SIG-M5 treated with dmso at 0.1 percent for 504 hours (cell line): ENCODE measurements around the gene TOP3A.
"Not testable (repeated sequence)": the region's sequence is repeated elsewhere in the genome, so short reads cannot be mapped to it uniquely, and the experiment has no call there.

Source experiments
- DNase-seq: peaks from one replicate; lab custom pipeline; 2025; ENCODE audit not compliant: unreplicated experiment; lab: John Stamatoyannopoulos, UW

The TOP3A gene

DNA sequence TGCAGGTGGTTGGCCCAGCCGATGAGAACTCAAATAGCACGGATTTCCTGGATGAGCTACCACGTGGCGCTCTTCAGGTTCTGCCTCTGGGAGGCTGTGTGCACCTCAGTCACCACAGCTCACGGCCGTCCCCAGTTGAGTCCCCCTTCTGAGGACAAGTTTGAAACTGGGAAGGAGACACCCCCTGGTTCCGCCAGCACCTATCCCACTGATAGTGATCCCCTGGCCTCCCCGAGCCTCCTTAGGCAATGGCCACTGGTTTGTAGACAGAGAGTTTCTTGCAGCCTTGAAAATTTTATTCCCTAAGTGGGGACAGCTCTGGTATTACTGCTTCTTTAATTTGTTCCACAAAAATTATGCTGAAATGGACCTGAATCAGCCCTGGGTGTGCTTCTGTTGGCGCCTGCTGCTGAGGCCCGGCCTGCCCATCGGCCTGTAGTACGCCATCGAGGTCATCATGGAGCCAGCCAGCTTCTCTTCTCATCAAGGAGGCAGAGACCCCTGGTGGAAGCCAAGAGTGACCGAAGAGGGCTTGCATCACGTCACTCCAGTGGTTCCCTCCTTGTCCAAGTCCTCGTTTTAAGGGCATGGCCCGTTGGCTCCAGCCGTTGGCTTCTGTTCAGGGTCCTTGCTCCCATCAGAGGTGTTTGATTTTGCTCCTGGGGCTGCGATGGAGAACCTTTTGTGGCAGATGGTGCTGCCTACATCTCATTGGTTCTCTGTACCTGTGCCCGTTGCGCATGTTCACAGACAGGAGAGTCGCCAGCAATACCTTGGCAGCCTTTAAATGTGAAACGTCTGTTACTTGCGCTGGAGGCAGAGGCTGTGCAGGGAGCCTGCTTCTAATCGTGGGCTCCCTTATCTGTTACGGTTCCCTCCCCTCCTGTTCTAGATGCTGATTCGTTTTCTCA, 9.6 kb upstream of the TOP3A start:
- no peak for DNase-seq

DNA sequence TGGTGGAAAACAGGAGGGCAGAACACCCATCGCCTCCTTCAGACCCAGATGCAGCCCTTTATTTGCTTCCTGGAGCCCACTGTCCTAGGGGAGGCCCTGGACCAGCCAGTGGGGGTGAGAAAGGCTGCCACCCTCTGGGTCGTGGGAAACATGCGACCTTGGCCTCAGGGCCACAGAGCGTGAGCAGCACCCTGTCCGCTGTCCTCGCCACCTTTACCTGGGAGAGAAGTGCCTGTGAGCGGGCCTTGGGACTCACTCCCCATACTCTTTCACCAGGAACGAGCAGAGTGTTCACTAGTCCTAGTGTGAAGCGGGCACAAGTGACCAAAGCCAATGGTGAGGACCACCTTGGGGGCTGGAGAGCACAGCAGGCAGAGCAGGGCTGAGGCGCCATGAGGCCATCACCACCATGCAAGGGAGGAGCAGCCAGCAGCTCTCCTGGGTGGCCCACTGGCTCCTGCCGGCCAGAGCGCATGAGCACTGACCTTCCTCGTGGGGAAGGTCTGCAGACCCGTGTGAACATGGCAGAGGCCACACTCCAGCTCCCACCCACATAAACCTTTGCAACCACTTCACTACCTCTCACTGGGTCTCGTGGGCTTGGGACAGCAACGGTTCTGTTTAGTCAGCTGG, 8.8 kb upstream of the TOP3A start:
- DNase-seq, result no peak

DNA sequence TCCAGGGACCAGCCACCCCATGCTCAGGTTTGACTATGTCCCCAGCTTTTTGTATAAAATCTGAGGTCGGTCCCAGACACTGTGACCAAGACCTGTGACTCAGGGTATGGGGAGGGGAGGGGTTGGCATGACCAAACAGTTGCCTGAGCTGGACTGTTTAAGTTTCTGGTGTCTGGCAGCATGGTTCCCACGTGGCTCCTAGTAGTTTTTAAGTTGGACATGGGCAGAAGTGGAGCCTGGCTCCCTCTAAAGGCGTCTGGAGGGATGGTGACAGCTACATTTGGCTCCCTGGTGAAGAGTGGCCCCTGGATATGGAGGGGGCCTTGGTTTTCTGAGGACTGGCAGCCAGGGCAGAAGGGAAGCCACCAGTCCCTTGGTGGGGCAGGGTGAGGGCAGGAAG, 8.2 kb upstream of the TOP3A start:
- peak; percentile 13 for DNase-seq

DNA sequence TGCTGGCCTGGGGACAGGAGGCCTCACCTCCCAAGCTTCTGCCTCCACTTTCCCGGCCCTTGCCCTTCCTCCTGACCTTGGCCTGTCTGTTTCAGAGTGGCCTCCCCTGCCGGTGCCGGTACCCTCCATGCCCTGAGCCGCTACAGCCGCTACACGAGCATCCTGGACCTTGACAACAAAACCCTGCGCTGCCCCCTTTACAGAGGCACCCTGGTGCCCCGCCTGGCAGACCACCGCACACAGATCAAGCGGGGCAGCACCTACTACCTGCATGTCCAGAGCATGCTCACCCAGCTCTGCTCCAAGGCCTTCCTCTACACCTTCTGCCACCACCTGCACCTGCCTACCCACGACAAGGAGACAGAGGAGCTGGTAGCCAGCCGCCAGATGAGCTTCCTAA, 7.7 kb upstream of the TOP3A start:
- DNase-seq, result no peak

DNA sequence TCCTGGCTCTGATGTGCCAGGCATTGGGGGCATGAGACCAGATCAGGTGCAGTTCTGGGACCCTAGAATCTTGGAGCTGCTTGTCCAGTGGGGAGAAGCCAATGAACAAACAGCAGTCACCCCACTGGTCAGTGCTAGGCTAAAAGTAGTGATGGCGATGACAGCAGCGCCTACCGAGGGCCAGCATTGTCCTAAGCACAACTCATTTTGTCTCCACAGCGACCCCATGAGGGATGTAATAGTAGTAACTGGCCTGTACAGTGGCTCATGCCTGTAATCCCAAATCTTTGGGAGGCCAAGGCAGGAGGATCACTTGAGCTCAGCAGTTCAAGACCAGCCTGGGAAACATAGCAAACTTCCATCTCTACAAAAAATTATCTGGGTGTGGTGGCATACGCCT, 6.5 kb upstream of the TOP3A start:
- DNase-seq, result no peak

DNA sequence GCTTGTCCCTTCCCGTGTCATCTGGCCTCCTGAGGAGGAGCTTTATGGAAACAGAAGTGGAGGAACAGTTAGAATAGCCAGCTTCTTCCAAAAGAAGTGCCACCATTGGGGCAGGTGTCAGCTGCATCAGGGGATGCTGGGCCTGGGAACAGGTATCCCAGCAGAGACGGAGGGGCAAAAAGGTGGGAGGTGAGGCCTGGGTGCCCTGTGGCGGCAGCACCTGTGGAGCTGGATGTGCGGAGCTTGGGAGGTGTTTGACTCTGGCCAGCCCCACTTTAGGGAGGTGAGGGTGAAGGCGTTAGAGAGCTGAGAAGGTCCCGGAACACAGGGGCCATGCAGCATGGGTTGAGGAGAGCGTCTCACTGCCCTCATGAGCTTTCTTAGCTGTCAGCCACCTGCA, 5.5 kb upstream of the TOP3A start:
- no peak for DNase-seq

DNA sequence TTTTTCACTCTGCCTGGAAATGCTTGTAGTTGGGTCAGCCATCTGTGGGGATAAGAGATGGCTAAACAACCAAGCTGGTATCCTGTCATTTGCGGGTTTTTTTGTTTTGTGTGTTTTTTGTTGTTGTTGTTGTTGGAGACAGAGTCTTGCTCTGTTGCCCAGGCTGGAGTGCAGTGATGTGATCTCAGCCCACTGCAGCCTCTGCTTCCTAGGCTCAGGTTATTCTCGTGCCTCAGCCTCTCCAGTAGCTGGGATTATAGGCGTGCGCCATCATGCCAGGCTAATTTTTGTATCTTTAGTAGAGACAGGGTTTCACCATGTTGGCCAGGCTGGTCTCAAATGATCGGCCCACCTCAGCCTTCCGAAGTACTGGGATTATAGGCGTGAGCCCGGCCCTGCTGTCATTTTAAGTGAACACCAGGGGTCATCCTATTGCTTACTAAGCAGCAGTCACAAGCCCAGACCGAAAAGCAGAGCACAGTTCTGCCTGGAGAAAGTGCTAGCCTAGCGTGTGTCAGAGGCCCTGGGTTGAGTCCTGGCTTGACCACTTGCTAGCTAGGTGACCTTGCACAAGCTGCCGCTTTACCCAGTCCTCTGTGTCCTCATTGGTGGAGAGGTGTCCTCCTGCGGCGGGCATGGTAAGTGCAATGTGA, 4.9 kb upstream of the TOP3A start:
- peak; percentile 67 for DNase-seq

DNA sequence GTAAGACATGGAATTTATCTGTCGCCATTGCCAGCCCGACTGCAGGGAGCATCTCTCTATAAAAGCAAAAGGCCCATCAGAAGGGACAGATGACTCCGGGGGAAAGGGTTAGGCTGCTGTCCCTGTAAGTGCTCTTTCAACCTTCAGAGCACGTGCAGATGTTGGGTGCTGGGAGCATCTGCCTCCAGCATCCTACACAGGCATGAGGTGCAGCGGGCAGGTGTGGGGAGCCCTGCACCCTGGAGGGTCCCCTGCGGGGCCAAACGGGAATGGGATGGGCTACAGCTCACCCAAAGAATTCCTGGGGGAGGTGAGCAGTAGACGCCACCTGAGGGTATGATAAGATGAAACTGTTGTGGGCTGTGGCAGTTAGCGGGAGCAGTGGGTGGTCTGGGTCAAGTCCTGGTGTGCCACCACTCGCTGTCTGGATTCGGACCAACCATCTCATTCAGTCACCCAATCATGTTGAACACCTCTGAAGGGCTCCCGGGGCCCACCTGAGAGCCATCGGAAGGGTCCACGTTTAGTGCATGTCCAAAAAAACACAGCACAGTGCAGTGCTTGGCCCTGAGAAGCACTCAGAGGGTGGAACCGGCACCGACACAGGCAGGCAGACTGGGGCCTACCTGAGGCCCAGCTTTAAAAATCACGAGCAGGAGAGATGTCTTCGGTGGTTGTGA, 4.1 kb upstream of the TOP3A start:
- no peak for DNase-seq

DNA sequence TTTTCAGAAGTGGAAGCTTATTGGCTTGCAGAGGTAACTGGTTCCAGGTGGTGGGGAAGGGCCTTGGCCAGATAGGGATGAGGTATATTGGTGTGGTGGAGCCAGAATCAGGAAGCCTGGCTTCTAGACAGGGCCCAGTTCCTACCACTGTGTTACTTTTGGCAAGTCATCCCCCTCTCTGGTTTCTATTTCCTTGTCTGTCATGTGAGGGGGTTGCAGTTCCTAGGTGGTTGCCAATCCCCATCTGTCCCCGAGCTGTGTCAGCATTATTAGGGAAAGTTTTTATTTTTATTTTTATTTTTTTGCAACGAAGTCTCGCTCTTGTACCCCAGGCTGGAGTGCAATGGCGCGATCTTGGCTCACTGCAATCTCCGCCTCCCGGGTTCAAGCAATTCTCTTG, 3.3 kb upstream of the TOP3A start:
- peak; percentile 27 for DNase-seq

DNA sequence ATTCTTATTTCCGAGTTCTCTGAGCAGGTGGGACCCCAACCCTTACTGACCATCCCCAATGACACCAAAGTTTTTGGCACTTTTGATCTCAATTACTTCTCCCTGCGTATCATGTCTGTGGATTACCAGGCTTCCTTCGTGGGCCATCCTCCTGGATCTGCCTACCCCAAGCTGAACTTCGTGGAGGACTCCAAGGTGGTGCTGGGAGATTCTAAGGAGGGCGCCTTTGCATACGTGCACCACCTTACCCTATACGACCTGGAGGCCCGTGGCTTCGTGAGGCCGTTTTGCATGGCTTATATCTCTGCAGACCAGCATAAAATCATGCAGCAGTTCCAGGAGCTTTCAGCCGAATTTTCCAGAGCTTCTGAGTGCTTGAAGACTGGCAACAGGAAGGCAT, 1.2 kb upstream of the TOP3A start:
- DNase-seq, result no peak

DNA sequence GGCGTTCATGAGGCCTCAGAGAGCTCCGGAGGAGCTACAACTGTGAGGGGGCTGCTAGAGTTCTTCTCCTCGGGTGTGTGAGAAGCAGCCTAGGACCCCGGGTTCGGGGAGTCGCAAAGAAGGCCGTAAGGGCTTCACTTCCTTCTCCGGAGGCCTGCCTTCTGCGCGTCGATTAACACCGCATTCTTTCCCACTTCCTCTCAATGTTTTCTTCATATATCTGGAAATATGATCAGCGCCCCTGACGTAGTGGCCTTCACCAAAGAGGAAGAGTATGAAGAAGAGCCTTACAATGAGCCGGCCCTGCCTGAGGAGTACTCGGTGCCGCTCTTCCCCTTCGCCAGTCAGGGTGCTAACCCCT, 748 bp upstream of the TOP3A start:
- peak; percentile 67 for DNase-seq

DNA sequence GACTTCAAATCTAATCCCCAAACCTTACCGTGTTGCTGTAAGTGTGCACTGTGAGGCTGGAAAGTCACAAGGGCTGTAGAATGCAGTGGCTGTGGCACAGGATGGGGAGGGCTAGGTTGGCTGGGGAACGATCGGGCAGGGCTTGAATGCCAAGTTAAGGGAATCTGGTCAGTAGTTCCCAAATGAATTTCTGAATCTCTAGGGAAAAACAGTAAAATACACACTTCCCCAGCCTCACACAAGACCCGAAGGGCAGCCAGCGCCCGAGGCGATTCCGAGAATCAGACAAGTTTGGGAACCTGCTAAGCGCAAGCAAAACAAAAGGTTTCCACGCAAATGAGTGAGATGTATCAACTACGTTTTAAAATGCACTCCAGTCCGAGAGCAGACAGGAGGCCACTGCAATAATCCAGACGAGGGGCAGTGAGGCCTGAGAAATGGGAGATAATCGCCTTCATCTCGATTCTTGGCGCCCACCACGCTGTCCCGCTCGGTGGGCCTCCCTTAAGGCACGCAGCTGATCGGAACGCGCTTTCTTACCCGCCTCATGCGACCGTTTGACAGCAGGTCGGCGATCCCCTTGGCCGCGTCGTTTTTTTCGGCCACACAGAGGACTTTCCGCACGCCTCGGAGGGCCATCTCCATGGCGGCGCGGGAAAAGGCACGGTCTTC, 599 bp downstream of the TOP3A start:
- no peak for DNase-seq

DNA sequence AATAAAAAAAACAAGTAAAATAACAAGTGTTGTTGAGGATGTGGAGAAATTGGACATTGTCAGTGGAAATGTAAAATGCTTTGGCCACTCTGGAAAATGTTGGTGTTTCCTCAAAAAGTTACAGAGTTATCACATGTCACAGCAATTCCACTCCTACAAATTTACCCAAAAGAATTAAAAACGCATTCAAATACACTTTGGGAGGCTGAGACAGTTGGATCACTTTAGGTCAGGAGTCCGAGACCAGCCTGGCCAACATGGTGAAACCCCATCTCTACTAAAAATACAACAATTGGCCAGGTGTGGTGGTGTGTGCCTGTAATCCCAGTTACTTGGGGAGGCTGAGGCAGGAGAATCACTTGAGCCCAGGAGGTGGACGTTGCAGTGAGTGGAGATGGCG, 5.6 kb downstream of the TOP3A start:
- DNase-seq, result no peak

DNA sequence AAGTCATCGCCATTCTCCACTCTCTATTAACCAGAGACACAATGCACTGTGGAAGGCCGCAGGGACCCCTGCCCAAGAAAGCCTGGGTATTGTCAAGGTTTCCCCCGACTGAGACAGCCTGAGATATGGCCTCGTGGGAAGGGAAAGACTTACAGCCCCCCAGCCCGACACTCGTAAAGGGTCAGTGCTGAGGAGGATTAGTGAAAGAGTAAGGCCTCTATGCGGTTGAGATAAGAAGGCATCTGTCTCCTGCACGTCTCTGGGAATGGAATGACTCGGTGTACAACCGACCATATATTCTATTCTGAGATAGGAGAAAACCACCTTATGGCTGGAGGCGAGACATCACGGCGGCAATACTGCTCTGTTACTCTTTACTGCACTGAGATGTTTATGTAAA, 11.6 kb downstream of the TOP3A start:
- DNase-seq, result not testable (repeated sequence)

DNA sequence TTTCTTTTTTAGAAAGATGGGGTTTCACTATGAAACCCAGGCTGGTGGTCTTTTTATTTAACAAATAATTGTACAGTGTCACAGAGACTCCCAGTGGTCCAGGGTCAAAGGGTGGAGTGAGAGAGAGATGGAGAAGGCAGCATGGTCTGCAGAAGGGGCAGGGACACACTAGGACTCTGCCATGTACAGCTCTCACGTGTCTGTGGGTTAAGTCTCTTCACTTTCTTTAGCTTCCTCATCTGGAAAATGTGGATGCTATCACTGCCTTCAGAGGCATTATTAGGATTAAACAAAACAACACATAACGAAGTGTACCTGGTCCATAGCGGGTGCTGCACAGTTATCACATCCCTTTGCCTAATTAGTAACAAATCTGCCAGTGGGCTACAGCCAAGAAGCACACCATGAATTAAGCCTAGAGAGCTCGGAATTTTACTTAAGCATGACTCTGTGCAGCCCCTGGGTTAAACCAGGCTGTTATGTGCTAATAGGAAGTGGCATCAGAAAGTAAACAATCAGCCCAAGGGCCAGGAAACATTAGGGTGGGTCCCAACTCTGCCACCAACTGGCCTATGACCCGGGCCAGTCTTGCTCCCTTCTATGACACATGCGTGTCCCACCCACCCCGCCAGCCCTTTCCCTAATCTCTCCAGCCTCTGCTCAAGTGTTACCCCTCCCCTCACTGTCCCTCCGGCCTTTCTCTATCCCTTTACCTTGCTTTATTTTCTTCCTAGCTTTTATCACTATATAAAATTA, 13.9 kb downstream of the TOP3A start:
- DNase-seq, result no peak

DNA sequence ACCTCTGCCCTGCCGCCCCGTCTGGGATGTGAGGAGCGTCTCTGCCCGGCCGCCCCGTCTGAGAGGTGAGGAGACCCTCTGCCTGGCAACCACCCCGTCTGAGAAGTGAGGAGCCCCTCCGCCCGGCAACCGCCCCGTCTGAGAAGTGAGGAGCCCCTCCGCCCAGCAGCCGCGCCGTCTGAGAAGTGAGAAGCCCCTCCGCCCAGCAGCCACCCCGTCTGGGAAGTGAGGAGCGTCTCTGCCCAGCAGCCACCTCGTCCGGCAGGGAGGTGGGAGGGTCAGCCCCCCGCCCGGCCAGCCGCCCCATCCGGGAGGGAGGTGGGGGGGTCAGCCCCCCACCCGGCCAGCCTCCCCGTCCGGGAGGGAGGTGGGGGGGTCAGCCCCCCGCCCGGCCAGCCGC, 16.7 kb downstream of the TOP3A start:
- not testable (repeated sequence) for DNase-seq

DNA sequence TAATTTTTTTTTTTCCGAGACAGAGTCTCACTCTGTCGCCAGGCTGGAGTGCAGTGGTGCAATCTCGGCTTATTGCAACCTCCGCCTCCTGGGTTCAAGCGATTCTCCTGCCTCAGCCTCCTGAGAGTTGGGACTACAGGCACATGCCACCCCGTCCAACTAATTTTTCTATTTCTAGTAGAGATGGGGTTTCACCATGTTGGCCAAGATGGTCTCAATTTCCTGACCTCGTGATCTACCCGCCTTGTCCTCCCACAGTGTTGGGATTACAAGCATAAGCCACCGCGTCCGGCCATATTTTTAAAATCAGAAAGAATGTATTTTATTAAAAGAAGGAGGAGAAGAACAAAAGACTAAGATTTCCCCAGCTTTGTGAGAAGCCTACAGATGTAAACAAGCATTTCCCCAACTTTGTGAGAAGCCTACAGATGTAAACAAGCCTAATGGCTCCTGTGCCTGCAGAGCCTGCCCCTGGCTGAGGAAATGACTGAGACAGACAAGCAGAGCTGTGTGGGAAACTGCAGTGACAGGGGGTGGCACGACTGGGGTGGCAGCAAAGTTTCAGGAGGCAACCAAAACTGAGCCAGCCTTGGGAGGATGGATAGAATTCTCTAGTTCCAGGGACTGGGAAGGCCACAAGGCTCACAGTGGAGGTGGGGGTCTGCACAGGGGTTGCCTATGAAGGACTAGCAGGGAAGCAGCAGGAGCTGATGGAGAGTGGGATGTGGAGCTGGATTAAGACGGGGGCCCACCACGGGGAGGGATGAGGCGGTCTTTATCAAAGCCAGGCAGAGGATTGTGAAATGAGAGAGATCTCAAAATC, 22.9 kb downstream of the TOP3A start:
- no peak for DNase-seq

DNA sequence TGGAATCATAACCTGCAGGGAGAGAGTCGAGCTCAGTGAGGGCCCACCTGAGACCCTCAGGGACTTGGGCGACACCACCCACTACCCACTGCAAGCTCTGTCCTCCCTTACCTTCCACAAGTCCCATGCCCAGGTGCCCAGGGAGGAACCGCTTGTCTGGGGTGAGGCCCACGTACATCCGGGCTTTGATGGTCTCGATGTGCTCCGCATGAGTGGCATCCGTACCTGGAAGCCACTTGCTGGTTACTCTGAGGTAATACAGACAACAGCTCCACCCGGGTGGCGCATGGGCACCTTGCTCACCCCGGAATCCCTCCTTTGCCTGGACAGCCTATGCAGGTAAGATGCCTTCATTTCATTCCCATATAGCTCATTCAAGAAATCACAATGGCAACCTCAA, 29.5 kb downstream of the TOP3A start:
- no peak for DNase-seq

DNA sequence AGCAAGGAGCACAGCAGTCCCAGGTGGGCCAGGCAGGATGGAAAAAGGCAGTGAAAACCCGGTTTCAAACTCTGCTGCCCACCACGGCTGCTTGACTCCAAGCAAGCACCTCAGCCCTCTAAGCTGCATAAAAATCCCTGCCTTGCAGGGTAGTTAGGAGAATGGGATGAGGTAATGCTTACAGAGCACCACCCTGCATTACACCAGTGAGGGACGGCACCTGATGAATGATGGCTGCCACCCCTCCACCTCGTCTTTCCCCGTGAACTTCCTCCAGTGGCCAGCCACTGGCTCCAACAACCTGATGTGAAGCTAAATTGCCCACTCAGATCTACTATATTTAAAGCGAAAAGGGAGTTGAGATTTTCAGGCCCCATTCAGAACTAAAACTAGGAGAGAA, 33.0 kb downstream of the TOP3A start:
- DNase-seq, result no peak
